ENCODE results near the gene ANKRD11.
A peak's percentile ranks its signal among the peaks of the same experiment; 100 is the strongest.
"Not testable (repeated sequence)": the region's sequence is repeated elsewhere in the genome, so short reads cannot be mapped to it uniquely, and the experiment has no call there.

Gene ANKRD11

GRCh38 chr16:89458967-89459366 is 31.4 kb downstream of the ANKRD11 start:
- DNase-seq, result no peak
- in situ Hi-C loops (cut with HindIII; ENCODE audit: low pct_ligation_motif_present, low pct_unique_long_range_greater_than_20kb, low sequenced_read_pairs), result no loop called here

GRCh38 chr16:89458551-89458950 is 31.8 kb downstream of the ANKRD11 start:
- in situ Hi-C loops (cut with HindIII; ENCODE audit: low pct_ligation_motif_present, low pct_unique_long_range_greater_than_20kb, low sequenced_read_pairs), result no loop called here
- DNase-seq, result peak; percentile 31

- in situ Hi-C loops (cut with HindIII; ENCODE audit: low pct_ligation_motif_present, low pct_unique_long_range_greater_than_20kb, low sequenced_read_pairs), result no loop called here
Measured at GRCh38 chr16:89456419-89456959, 33.9 kb downstream of the ANKRD11 start.

GRCh38 chr16:89455692-89456091 is 34.7 kb downstream of the ANKRD11 start:
- no peak for DNase-seq
- in situ Hi-C loops (cut with HindIII; ENCODE audit: low pct_ligation_motif_present, low pct_unique_long_range_greater_than_20kb, low sequenced_read_pairs), result no loop called here

More at GRCh38 chr16:89456419-89456959, 33.9 kb downstream of the ANKRD11 start:
- no peak for DNase-seq

- in situ Hi-C loops (cut with HindIII; ENCODE audit: low pct_ligation_motif_present, low pct_unique_long_range_greater_than_20kb, low sequenced_read_pairs), result no loop called here
- no peak for DNase-seq
Measured at GRCh38 chr16:89455178-89455577, 35.2 kb downstream of the ANKRD11 start.

GRCh38 chr16:89454378-89455125 is 35.8 kb downstream of the ANKRD11 start:
- DNase-seq; in situ Hi-C loops (cut with HindIII; ENCODE audit: low pct_ligation_motif_present, low pct_unique_long_range_greater_than_20kb, low sequenced_read_pairs): not testable (repeated sequence)

GRCh38 chr16:89453501-89454321 is 36.6 kb downstream of the ANKRD11 start:
- DNase-seq, result no peak
- in situ Hi-C loops (cut with HindIII; ENCODE audit: low pct_ligation_motif_present, low pct_unique_long_range_greater_than_20kb, low sequenced_read_pairs), result no loop called here

GRCh38 chr16:89452925-89453324 is 37.4 kb downstream of the ANKRD11 start:
- in situ Hi-C loops (cut with HindIII; ENCODE audit: low pct_ligation_motif_present, low pct_unique_long_range_greater_than_20kb, low sequenced_read_pairs), result no loop called here
- DNase-seq, result no peak

GRCh38 chr16:89452241-89452640 is 38.1 kb downstream of the ANKRD11 start:
- in situ Hi-C loops (cut with HindIII; ENCODE audit: low pct_ligation_motif_present, low pct_unique_long_range_greater_than_20kb, low sequenced_read_pairs), result no loop called here
- no peak for DNase-seq

GRCh38 chr16:89450537-89450936 is 39.8 kb downstream of the ANKRD11 start:
- in situ Hi-C loops (cut with HindIII; ENCODE audit: low pct_ligation_motif_present, low pct_unique_long_range_greater_than_20kb, low sequenced_read_pairs), result no loop called here
- DNase-seq, result no peak

GRCh38 chr16:89449726-89450335 is 40.5 kb downstream of the ANKRD11 start:
- in situ Hi-C loops (cut with HindIII; ENCODE audit: low pct_ligation_motif_present, low pct_unique_long_range_greater_than_20kb, low sequenced_read_pairs), result no loop called here
- DNase-seq, result no peak

GRCh38 chr16:89448656-89449055 is 41.7 kb downstream of the ANKRD11 start:
- in situ Hi-C loops (cut with HindIII; ENCODE audit: low pct_ligation_motif_present, low pct_unique_long_range_greater_than_20kb, low sequenced_read_pairs), result no loop called here
- DNase-seq, result no peak

GRCh38 chr16:89446975-89447293 is 43.4 kb downstream of the ANKRD11 start:
- no peak for DNase-seq
- in situ Hi-C loops (cut with HindIII; ENCODE audit: low pct_ligation_motif_present, low pct_unique_long_range_greater_than_20kb, low sequenced_read_pairs), result no loop called here

- DNase-seq, result no peak
- in situ Hi-C loops (cut with HindIII; ENCODE audit: low pct_ligation_motif_present, low pct_unique_long_range_greater_than_20kb, low sequenced_read_pairs), result no loop called here
Measured at GRCh38 chr16:89446136-89446974, 44.0 kb downstream of the ANKRD11 start.

GRCh38 chr16:89445166-89445565 is 45.2 kb downstream of the ANKRD11 start:
- in situ Hi-C loops (cut with HindIII; ENCODE audit: low pct_ligation_motif_present, low pct_unique_long_range_greater_than_20kb, low sequenced_read_pairs), result no loop called here
- DNase-seq, result no peak

- no peak for DNase-seq
- in situ Hi-C loops (cut with HindIII; ENCODE audit: low pct_ligation_motif_present, low pct_unique_long_range_greater_than_20kb, low sequenced_read_pairs), result no loop called here
Measured at GRCh38 chr16:89444728-89445127, 45.6 kb downstream of the ANKRD11 start.

GRCh38 chr16:89444151-89444723 is 46.1 kb downstream of the ANKRD11 start:
- in situ Hi-C loops (cut with HindIII; ENCODE audit: low pct_ligation_motif_present, low pct_unique_long_range_greater_than_20kb, low sequenced_read_pairs), result no loop called here
- no peak for DNase-seq

- no peak for DNase-seq
- in situ Hi-C loops (cut with HindIII; ENCODE audit: low pct_ligation_motif_present, low pct_unique_long_range_greater_than_20kb, low sequenced_read_pairs), result no loop called here
Measured at GRCh38 chr16:89443727-89444084, 46.7 kb downstream of the ANKRD11 start.

All from ACHN (cell line).